Upper lobe of left lung (tissue), 4 donors: ENCODE data around the gene PSMG4.

Experiments used
- CTCF ChIP-seq, 6 experiments: fragments of 450-650 bp in 4 of 6; fragments of 200-600 bp in 2 of 6; sonication (generic) in 2 of 6; IDR thresholded peaks; one replicate each; pipeline ENCODE4 v1.5.1; 2016 to 2019; ENCODE audit warnings: antibody characterized with exemption in 6 of 6
- EP300 ChIP-seq, 4 donors: sonication (generic); formaldehyde crosslinking; IDR thresholded peaks; one replicate each; pipeline ENCODE4 v1.5.1; 2017; ENCODE audit warnings: antibody characterized with exemption in 4 of 4, control low read depth in 2 of 4
- POLR2AphosphoS5 ChIP-seq, 2 donors: sonication (generic); formaldehyde crosslinking; IDR thresholded peaks; one replicate each; pipeline ENCODE4 v1.5.1; 2017; ENCODE audit warnings: antibody characterized with exemption in 2 of 2

- TF ChIP-seq CTCF (IDR thresholded peaks at IDR 0.05) (no peak), POLR2AphosphoS5 (IDR thresholded peaks at IDR 0.05) (no peak), EP300 (IDR thresholded peaks at IDR 0.05) (no peak)
These were observed 36.4 kb downstream of the PSMG4 start for GRCh38 chr6:3294921-3295871.
